HG03571 (cell line): ENCODE data around the gene HDAC5.
"Not testable (repeated sequence)": the region's sequence is repeated elsewhere in the genome, so short reads cannot be mapped to it uniquely, and the experiment has no call there.

ENCODE experiments used
- ATAC-seq: cut with Tn5 transposase; IDR thresholded peaks from one replicate; pipeline ENCODE4 v1.9.1; 2021; ENCODE audit not compliant: unreplicated experiment

The HDAC5 gene

DNA sequence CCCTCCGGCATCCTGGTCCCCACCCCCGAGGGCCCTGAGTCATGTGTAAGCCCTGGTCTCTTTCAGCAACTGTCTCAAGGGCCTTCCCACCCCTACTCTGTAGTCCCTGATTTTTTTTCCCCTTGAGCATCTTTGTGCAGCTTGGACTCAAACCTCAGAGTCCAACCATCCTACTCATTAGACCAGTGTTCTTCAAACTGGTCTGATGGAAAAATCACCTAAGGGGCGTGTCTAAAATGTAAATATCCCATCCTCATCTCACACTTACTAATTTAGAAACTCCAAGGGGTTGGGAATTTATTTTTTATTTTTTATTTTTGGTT, 52.3 kb downstream of the HDAC5 start:
- no peak for ATAC-seq

- peak; percentile 63 for ATAC-seq
Observed at GRCh38 chr17:44070455-44071197, 52.8 kb downstream of the HDAC5 start, which contains the start of gene G6PC3. G6PC3 (plus strand) TSS chr17:44070735; CDS start chr17:44070966, 231 bp downstream.

- no peak for ATAC-seq
Observed at GRCh38 chr17:44069974-44070454, 53.4 kb downstream of the HDAC5 start.

DNA sequence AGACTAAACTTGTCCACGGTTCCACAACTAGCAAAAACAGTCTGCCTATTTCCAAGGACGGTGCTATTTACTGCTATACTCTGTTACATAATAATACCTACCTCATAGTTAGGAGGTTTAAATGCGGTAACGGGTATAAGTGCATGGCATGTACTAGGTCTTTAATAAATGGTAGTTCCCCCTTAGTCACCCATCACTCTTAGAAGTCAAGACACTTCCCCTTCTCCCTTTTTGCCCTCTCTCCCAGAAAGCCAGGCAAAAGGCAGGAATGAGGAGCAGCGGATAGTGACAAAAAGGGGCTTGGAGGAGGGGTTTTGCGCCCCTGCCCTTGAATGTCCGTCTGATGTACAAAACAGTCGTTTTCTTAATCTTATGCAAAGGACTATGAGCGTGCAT, 55.9 kb downstream of the HDAC5 start:
- no peak for ATAC-seq

DNA sequence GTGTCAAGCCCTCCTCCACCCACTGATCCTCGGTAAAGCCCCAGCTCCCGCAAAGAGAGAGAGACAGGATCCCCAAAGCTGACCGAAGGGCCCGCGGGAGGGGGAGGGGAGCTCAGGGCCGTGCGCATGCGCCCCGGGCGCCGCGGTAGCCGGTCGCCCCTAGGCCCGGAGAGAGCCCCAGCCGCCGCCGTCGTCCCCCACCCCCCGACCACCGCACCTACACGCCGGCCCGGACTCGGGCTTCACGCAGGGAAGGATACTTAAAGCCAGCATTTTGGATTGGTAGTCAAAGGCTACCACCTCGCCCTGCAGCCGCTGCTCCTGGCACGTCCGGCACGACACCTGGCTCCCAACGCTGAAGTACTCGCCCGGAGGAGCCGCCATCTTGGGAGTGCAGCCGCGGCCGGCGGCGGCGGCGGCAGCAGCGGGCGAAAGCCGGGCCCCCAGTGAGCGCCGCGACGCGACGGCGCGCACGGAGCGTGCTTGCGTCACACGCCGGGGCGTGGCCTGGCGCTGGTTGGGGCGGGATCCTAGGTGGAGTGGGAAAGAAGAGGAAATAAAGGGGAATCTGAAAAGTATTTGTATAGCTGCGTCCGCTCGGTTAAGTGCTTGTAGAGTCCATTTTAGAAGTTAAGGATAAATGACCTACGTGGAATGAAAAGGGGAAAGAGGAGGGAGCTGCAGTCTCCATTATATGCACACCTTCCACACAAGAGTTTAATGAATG, 57.1 kb downstream of the HDAC5 start, which contains the start of gene LSM12:
Gene LSM12 (minus strand): TSS at position 468 of the 727 bp plus-strand sequence. CDS start 84 bp downstream, at position 384.
- peak; percentile 56 for ATAC-seq

GRCh38 chr17:44065668-44066203, 57.7 kb downstream of the HDAC5 start:
- ATAC-seq = no peak

GRCh38 chr17:44063704-44064639, 59.5 kb downstream of the HDAC5 start:
- ATAC-seq = no peak

- no peak for ATAC-seq
Observed at GRCh38 chr17:44062871-44063270, 60.6 kb downstream of the HDAC5 start.

GRCh38 chr17:44061446-44061845, 62.0 kb downstream of the HDAC5 start:
- no peak for ATAC-seq

DNA sequence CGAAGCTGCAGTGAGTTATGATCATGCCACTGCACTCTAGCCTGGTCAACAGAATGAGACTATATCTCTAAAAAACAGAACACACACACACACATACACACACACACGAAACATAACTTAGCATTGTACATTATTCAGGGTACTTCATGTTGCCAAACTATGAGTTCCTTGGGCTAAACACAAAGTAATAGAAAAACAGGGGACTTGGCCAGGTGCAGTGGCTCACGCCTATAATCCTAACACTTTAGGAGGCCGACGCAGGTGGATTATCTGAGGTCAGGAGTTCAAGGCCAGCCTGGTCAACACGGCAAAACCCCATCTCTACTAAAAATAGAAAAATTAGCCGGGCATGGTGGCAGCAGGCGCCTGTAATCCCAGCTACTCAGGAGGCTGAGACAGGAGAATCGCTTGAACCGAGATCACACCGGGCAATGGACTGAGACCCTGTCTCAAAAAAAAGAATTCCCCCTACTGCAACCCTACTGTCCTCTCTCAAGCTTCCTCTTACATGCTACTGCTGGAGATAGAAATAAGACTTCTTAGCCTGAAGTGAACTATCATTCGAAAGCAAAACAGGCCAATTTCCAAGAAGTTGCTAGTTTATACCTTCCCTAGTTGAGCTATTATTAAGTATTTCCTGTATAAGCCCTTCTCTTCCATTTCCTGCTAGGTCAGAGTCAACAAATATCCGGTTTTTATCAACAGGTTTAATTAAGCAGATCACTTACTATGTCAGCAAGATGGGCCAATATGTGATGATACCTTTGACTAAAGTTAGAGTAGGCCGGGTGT, 64.1 kb downstream of the HDAC5 start:
- ATAC-seq = no peak

DNA sequence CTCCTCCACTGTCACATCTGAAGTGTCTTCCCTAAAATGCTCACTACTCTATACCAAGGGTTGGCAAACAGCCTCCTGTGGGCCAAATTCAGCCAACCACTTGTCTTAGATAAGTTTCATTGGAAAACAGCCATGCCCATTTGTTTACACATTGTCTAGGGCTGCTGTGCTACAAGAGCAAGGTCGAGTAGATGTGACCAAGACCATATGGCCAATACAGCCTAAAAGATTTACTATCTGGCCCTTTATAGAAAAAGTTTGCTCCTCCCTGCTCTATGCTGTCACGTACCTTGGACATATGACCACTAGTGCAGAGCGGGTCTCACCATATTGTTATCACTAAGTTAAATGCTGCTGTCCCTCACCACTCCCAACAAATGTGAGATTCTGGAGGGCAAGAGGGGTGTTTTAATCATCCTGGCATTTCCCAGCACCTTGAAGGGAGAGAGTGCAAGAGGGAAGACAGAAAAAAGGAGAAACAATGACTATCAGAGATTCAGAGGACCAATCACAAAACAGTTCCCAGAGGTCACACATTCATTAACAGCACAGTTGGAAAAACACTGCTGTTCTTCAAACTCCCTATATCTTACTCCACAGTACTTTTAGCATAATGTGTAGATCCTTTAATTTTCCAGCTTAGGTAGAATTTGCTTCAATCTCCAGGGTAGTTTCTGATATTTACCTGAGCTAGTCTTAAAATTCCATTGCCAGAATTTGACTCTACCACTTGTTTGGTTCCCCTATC, 70.1 kb downstream of the HDAC5 start:
- no peak for ATAC-seq

- no peak for ATAC-seq
Observed at GRCh38 chr17:44049294-44050060, 74.0 kb downstream of the HDAC5 start.

- not testable (repeated sequence) for ATAC-seq
Observed at GRCh38 chr17:44046893-44047292, 76.5 kb downstream of the HDAC5 start.

- no peak for ATAC-seq
Observed at GRCh38 chr17:44045486-44045885, 78.0 kb downstream of the HDAC5 start.

DNA sequence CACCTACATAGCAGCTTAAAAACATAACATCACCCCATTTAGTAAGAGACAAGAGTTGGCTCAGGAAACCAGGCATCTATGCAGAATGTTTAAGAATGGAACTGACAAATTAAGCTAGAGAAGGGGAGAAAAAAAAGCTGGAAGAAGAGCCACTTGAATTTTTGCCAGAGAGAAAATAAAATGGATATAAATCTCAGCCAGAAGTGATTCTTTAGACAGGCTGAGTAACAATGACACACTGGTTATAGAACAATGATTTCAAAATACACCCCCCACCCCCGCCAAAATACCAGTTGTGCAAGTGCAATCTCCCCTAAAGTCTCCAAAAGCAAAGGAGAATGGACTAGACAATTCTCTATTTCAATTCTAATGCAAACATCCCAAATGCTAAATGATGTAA, 79.4 kb downstream of the HDAC5 start:
- no peak for ATAC-seq

GRCh38 chr17:44043272-44043696, 80.2 kb downstream of the HDAC5 start:
- ATAC-seq = no peak

GRCh38 chr17:44039829-44040635, 83.4 kb downstream of the HDAC5 start:
- no peak for ATAC-seq

GRCh38 chr17:44038604-44039011, 84.8 kb downstream of the HDAC5 start:
- no peak for ATAC-seq
